Inflammatory macrophage treated with lipopolysaccharide for 1 hour (primary cell): ENCODE data around the gene STEAP1B.
A peak's percentile ranks its signal among the peaks of the same experiment; 100 is the strongest.
"Not testable (repeated sequence)": the region's sequence is repeated elsewhere in the genome, so short reads cannot be mapped to it uniquely, and the experiment has no call there.

Source experiments
- DNase-seq, 2 donors: peaks; one replicate each; pipeline ENCODE4 v3.0.0-alpha.2; 2020 to 2022

STEAP1B gene

GRCh38 chr7:22499888-22500689 is at the start of gene STEAP1B:
TSS of gene STEAP1B (minus strand) at chr7:22500188. CDS start at chr7:22494855, 5,333 bp downstream.
- DNase-seq = peak; percentile 75 to 95

GRCh38 chr7:22549051-22549450 is 49.1 kb upstream of the STEAP1B start:
- DNase-seq = no peak

- DNase-seq = no peak
Observed at GRCh38 chr7:22548313-22548712, 48.3 kb upstream of the STEAP1B start.

DNA sequence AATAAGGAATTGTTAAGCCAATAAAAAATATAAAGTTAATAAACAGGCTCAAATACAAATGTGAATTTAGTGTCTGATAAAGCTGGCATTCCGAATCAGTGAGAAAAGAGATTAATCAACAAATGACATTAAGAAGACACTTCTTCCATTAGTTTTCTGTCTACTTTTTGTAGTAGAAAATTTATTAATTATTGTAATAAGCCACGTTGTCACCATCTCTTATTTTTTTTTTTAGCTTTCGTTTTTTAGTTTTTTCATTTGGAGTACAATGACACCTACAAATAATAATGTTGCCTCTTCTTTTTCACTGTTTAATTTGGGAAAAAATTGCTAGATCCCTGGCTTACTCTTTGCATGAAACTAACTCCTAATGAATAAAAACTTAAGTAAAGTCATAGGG is 46.8 kb upstream of the STEAP1B start:
- DNase-seq = no peak

- no peak for DNase-seq
Observed at GRCh38 chr7:22545529-22545928, 45.5 kb upstream of the STEAP1B start.

DNA sequence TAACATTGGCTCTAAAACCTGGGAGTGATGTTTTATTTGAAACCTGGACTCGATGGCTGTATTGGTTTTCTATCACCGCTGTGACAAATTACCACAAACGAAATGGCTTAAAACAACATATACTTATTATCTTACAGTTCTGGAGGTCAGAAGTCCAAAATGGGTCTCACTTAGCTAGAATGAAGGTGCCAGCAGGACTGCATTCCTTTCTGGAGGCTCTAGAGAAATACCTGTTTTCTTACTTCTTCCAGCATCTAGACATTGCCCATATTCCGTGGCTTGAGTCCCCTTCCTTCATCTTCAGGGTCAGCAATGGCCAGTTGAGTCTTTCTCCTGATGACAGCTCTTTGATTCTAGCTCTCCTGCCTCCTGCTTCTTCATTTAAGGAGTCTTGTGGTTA is 44.3 kb upstream of the STEAP1B start:
- DNase-seq = no peak

GRCh38 chr7:22543169-22543568 is 43.2 kb upstream of the STEAP1B start:
- no peak for DNase-seq

GRCh38 chr7:22542669-22543068 is 42.7 kb upstream of the STEAP1B start:
- DNase-seq = no peak

- DNase-seq = peak; percentile 21 to 36
Observed at GRCh38 chr7:22542254-22542653, 42.3 kb upstream of the STEAP1B start.

GRCh38 chr7:22541789-22542188 is 41.8 kb upstream of the STEAP1B start:
- DNase-seq = no peak

- DNase-seq = not testable (repeated sequence)
Observed at GRCh38 chr7:22528537-22528936, 28.5 kb upstream of the STEAP1B start.

GRCh38 chr7:22524353-22524947 is 24.5 kb upstream of the STEAP1B start:
- not testable (repeated sequence) for DNase-seq

DNA sequence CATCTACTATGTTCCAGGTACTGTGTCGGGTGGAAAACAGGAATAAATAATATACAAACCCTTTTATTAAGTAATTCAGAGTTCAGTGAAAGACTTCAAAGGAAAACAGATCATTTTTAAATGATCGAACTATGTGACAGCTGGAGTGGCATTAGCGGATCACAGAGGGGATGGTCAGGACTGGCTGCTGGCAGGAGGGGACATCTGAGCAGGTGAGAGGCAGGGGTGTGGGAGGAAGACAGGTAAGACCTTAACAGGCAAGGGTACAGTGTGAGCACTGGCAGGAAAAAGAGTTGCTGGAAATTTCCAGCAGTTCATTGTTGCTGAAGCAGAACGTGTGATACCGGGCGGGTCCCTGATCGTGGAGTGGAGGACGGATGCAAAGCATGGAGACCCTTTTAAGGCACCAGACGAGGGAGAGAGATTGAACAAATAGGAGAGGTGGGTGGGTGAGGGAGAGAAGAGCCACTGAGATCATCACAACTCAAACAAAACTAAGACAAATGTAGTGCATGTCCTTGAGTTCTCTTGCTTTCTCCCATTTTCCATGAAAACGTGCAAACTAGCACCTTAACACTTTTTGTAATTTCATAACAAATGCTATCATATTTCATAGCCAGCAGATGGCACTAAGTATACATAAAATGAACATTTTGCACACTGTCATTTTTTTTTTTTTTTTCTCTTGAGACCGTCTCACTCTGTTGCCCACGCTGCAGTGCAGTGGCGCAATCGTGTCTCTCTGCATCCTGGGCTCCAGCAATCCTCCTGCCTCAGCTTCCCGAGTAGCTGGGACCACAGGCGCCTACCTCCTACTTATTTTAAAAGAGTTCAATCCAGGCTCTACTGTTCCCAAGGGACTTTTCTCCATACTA is 23.7 kb upstream of the STEAP1B start:
- DNase-seq = peak; percentile 56 to 57

- DNase-seq = not testable (repeated sequence)
Observed at GRCh38 chr7:22519560-22519959, 19.6 kb upstream of the STEAP1B start.

GRCh38 chr7:22516950-22517349 is 17.0 kb upstream of the STEAP1B start:
- DNase-seq = not testable (repeated sequence)

DNA sequence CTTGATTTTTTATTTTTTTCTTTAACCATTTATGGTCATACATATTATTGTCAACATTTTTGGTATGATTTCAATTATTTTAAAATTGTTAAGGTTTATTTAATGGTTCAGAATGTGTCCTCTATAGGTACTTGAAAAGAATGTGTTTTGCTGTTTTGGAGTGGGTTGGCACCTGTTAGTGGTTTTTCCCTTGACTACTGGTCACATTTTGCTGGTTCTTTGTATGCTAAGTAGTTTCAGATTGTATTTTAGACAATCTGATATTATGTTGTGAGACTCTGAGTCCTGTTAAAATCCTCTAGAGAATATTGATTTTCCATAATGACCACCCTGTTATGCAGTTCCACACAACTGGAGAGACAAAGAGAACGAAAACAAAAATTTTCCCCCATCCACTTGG is 15.0 kb upstream of the STEAP1B start:
- DNase-seq = not testable (repeated sequence)

DNA sequence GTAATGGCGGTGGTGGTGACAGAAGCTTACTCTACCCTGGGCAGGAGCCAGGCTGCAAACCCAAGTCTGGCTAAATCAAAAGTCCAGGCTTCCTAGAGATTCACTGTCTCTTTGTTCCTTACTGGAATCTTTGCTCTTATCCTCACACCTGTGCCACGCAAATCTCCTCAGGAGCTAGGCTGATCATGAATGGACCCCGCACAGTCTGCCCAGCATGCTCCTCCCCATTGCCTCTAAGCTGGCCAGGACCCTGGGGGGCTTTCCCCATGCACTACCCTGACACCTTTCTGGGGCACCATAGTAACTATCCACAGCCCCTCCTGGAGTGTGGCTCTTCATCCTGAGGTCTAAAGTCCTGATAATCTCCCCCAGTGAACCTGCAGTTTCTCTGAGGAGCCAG is 7.3 kb upstream of the STEAP1B start:
- not testable (repeated sequence) for DNase-seq

- not testable (repeated sequence) for DNase-seq
Observed at GRCh38 chr7:22506316-22507020, 6.5 kb upstream of the STEAP1B start.

DNA sequence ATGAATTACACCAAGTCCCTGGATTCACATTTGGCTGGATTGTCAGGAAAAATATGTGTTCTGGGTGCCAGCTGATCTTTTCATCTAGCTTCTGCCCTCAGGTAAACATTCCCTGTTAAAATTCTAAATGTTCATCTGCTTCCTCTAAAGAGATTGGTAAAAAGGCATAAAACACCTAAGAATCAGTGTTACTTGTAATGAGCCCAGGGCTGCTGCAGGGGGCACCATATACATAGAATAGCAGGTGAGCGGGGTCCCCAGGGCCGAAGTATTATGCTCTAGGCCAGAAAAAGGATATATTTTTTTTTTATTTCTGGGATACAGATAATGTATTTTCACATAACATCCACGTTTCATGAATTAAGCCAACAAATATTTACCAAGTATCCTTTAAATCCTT is 4.5 kb upstream of the STEAP1B start:
- not testable (repeated sequence) for DNase-seq

- not testable (repeated sequence) for DNase-seq
Observed at GRCh38 chr7:22502104-22502503, 2.1 kb upstream of the STEAP1B start.

DNA sequence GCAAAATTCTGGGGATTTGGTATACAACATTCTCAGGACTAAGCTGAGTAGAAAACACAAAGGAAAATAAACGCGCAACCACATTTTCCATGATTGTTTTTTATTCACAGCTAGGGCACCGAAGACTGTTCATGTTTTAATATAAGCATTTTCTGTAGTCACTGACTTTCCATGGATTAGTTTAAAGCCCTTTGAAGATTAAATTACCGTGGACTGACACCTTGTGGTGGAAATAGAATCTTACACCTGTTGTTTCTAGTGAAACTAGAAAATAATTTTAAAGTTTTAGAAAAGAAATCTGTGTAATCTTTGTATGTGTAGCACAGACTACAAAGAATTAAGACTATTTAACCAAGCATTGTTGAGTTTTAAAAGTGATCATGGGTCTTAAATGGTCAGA is 1.3 kb upstream of the STEAP1B start:
- peak; percentile 16 to 49 for DNase-seq

GRCh38 chr7:22499044-22499443 is 944 bp downstream of the STEAP1B start:
- DNase-seq = no peak

- peak in 1 of 2 donors; percentile 11 for DNase-seq
Observed at GRCh38 chr7:22496912-22497311, 3.1 kb downstream of the STEAP1B start.
